GM19099 (cell line): Measurements from ENCODE around the gene MYO18B.

ENCODE experiments used
- POLR2A ChIP-seq: IDR thresholded peaks from 3 replicates; pipeline ENCODE4 v1.6.1; 2011; ENCODE audit warnings: low read depth; ENCODE audit not compliant: insufficient read length; ENCODE audit errors: extremely low read depth

Gene MYO18B

DNA sequence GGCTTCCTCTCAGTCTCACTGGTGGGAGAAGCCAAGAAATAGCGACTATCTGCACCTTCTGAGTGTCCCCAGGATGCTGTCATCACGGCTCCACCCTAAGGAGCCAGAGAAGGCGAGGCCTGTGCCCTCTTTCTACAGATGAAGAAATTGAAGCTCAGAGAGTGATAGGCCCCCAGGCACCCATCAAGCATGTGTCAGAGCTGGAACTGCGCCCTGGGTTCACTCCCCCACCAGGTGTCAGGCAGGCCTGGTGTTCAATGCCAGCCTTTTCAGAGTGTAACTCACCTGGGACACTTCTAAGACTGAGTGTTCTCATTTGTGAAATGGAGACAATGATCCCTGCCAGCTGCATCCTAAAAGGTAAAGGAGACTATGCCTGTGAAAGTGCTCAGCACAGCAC lies 299.9 kb downstream of the MYO18B start:
- TF ChIP-seq POLR2A: no peak

DNA sequence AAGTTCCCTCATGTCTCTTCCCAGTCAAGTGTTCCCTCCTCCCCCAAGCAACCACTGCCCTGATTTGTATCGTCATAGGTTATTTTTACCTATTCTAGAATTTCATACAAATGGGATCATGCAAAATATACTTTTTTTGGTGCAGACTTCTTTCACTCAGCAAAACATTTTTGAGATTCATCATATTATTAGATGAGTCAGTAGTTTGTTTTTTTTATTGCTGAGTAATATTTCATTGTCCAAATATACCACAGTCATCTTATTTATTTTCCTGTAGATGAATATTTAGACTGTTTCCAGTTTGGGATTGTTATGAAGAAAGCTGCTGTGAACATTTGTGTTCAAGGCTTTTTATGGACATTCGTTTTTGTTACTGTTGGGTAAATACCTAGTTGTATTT lies 301.0 kb downstream of the MYO18B start:
- TF ChIP-seq POLR2A: no peak

DNA sequence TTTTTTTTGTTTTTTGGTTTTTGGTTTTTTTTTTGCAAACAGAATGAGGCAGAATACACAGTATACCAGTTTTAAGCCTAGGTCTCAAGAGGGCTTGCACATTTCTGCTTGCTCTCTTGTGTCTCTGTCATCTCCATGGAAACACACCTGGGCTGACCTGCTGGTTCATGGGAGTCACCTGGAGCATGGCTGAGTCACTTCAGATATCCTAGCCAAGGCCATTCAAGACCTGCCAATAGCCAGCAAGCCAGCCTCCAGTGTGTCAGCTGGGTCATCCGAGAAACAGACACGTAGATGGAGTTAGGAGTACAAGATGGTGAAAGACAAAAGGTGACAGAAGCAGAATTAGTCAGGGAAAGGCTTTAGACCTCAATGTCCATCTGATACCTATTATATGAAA lies 303.1 kb downstream of the MYO18B start:
- no peak for TF ChIP-seq POLR2A

DNA sequence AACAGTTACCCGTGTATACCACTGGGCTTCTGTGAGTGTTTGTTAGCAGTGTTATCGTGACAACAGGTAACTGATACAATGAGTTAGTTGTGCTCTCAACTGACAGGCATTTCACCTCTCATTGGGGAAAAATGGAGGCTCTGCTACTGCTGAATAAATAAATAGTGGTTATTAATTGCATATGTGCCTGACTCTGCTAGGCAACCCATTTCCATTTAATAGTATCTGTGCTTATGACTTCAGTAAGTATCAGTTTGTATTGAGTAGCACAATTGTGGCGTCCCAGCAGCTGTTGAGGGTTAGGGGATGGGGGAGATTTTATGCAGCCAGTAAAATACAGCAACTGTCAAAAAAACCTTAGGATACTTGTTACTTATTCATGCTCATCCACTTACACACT lies 303.9 kb downstream of the MYO18B start:
- TF ChIP-seq POLR2A: no peak

DNA sequence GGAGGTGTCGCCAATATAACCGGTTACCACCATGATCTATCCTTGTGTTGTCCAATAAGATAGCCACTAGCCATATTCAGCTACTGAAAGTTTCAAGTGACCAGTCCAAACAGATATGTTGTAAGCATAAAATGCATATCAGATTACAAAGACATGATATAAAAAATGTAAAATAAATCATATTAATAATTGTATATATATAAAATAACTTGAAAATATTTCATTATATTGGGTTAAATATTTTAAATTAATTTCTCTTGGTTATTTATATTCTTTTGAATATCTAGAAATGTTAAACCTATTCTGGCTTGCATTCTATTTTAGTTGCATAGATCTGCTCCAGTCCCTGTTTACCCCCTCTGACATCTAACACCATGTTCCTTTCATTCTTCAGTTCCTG lies 305.5 kb downstream of the MYO18B start:
- no peak for TF ChIP-seq POLR2A

DNA sequence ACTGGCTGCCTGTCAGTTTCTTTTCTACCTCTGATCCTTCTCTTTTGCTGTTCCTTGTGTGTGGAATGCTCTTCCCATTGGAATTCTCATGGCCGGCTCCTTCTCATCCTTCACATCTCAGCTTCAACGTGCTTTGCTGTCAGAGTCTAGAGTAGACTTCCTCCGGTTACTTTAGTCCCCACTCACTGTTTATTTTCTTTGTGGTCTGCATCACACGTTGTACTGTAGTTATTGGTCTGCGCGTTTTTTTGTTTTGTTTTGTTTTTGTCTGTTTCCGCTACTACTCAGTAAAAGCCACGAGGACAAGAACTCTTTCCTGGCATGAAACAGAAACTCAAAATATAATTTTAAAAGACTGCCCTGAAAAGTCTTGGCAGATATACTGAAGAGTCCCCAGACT lies 305.9 kb downstream of the MYO18B start:
- no peak for TF ChIP-seq POLR2A

GRCh38 chr22:26050079-26050478 lies 308.1 kb downstream of the MYO18B start:
- TF ChIP-seq POLR2A: no peak

GRCh38 chr22:26053737-26054316 lies 311.8 kb downstream of the MYO18B start:
- TF ChIP-seq POLR2A: no peak

DNA sequence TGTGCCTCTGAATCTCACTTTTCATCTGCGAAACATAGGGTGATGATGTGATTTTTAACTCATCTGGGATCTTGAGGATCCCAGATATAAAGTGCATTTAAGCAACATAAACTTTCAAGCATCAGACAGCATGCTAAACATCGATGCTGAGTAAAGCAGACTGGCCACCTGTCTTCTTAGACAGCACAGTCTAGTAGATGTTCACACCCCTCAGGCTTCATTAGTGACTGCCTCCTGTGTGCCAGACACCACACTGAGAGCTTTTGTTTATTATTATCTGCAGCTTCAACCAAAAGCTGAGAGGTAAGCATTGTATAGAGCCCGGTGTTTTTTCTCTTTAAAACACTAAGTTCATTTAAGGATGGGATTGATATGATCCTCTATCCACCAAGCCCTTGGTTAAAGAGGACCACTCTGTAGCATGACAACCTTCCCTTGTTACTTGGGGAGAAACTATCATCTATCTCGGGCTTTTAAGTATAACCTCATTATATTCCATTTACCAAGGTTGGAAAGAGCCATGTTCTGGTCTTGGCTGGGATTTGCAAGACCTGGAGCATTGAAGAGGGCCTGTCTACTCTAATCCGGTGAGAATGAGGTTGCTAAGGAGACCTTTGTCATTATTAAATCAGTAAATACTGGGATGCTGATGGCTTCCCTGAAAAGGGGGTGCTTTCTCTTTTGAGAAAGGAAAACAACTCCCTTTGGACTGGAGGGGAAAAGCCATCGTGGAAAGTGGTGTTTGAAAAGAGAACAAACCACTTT lies 313.0 kb downstream of the MYO18B start:
- TF ChIP-seq POLR2A: no peak

- TF ChIP-seq POLR2A: no peak
These were observed 313.7 kb downstream of the MYO18B start for GRCh38 chr22:26055693-26056092.

- TF ChIP-seq POLR2A: no peak
These were observed 314.6 kb downstream of the MYO18B start for GRCh38 chr22:26056455-26057200.

DNA sequence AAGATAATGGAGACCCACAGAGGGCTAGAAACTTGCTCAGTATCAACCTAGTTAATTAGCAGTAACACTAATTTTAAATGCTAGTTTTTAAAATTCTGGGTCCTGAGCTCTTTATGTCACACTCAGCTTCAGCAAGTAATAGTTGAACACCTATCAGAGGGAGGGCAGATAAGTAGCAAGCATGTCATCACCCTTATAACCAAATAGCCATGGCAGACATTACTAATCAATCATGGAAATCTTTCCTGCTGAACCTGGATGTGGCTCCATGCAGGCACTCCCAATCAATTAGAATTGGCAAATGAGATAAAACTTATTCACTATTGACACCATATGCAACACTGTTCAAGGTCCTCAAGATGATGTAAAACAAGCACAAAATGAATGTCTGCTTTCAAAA lies 315.7 kb downstream of the MYO18B start:
- no peak for TF ChIP-seq POLR2A

DNA sequence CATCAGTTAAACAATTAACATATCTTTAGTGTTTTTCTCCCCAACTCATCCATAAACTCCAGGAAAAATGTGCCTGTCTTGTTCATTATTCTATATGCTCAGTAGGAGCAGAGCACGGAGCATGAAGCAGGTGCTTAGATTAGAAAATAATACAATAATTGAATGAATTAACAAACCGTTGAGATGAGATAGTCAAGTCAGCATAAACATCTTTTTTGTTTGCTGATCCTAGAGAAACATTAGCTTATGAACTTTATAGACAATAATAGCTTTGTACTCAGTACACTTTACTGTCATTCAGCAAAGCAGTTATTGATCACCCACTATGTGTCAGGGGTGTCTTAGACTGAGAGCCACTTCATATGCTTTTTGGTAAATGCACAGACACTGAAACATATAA lies 322.1 kb downstream of the MYO18B start:
- no peak for TF ChIP-seq POLR2A

GRCh38 chr22:26065847-26066246 lies 323.9 kb downstream of the MYO18B start:
- TF ChIP-seq POLR2A: no peak

DNA sequence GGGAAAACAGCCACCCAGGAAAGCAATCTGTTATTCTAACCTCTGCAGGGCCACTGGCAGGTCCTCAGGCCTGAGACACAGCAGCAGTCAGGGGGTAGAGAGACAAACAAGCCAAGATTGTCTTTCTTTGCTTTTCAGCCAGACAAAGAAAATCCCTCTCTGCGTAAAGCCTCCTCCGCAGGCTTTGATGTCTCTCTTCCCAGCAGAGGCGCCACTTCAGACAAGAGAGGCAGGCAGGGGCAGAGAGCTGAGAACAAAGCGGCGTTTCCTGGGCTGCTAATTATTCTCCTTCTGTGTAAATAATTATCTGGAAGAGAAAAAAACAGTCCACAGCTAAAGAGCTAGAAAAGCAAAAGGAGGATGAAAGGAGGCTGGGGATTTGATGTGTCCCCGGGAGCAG lies 324.5 kb downstream of the MYO18B start:
- no peak for TF ChIP-seq POLR2A

GRCh38 chr22:26068571-26068970 lies 326.6 kb downstream of the MYO18B start:
- TF ChIP-seq POLR2A: no peak
